Spleen (tissue), 11 donors: ENCODE results near the gene SLC13A4. TPM values are rescaled to one million over a fixed set of nuclear protein-coding genes. Genes with fewer than 3 reads are reported as not detected.
"Not testable (repeated sequence)": the region's sequence is repeated elsewhere in the genome, so short reads cannot be mapped to it uniquely, and the experiment has no call there.

Experiments used
- DNase-seq: peaks from one replicate; pipeline ENCODE4 v3.0.0-alpha.2; 2020
- H3K27ac ChIP-seq, 8 donors: fragments of 200-600 bp; sonication (generic) in 7 of 8; 1 replicate in 4 of 8; 2 replicates in 4 of 8; pipeline versions ENCODE4 v1.5.0 to v1.8.0; 2016 to 2021; ENCODE audit warnings: inconsistent platforms in 4 of 8, mild to moderate bottlenecking in 4 of 8, moderate library complexity in 1 of 8
- H3K27me3 ChIP-seq, 7 donors: fragments of 200-600 bp; sonication (generic) in 6 of 7; replicated peaks in 1 of 7; 1 replicate in 4 of 7; 2 replicates in 3 of 7; pipeline versions ENCODE4 v1.5.0 to v1.8.0; 2016 to 2021; ENCODE audit warnings: inconsistent platforms in 3 of 7, mild to moderate bottlenecking in 1 of 7
- H3K36me3 ChIP-seq, 6 donors: fragments of 200-600 bp; sonication (generic) in 5 of 6; 1 replicate in 4 of 6; 2 replicates in 2 of 6; pipeline versions ENCODE4 v1.5.0 to v1.8.0; 2016 to 2021; ENCODE audit warnings: inconsistent platforms in 2 of 6
- H3K4me1 ChIP-seq, 6 donors: fragments of 200-600 bp; sonication (generic) in 5 of 6; 1 replicate in 3 of 6; 2 replicates in 3 of 6; pipeline versions ENCODE4 v1.5.0 to v1.8.0; 2016 to 2021; ENCODE audit warnings: inconsistent platforms in 3 of 6
- H3K4me3 ChIP-seq, 8 donors: fragments of 200-600 bp; sonication (generic) in 7 of 8; 1 replicate in 4 of 8; 2 replicates in 4 of 8; pipeline versions ENCODE4 v1.5.0 to v1.8.0; 2016 to 2021; ENCODE audit warnings: inconsistent platforms in 4 of 8, mild to moderate bottlenecking in 4 of 8, moderate library complexity in 2 of 8
- H3K9me3 ChIP-seq, 8 donors: fragments of 200-600 bp; sonication (generic) in 7 of 8; 1 replicate in 4 of 8; 2 replicates in 4 of 8; pipeline versions ENCODE4 v1.5.0 to v1.8.0; 2016 to 2021; ENCODE audit warnings: inconsistent platforms in 4 of 8
- POLR2A ChIP-seq, 3 donors: fragments of 450-650 bp; IDR thresholded peaks; one replicate each; pipeline ENCODE4 v1.5.1; 2017; ENCODE audit warnings: antibody characterized with exemption in 3 of 3, mild to moderate bottlenecking in 1 of 3
- POLR2AphosphoS5 ChIP-seq, 3 donors: sonication (generic); formaldehyde crosslinking; IDR thresholded peaks; one replicate each; pipeline ENCODE4 v1.5.1; 2017; ENCODE audit warnings: antibody characterized with exemption in 3 of 3
- WGBS, 5 donors: extraction: QIAGEN DNeasy Blood & Tissue Kit in 3 of 5; methylation state at CpG; one replicate each; pipeline versions ENCODE4 v1.1.5 to v1.1.7; 2013 to 2018; 5-methylcytosine and 5-hydroxymethylcytosine counted together
- intact Hi-C: fragments of 100-400 bp; cut with DNase I; formaldehyde crosslinking; loops from one replicate; pipeline ENCODE4 v1.15.0; 2023; ENCODE audit warnings: low total_unique reads
- polyA plus RNA-seq, 3 donors: library from polyadenylated mRNA; stranded (reverse); fragments of 200-250 nt; gene quantifications; one replicate each; pipeline ENCODE4 v1.2.1, GENCODE V29; 2013
- total RNA-seq, 7 donors: library from RNA; depleted of rRNA in 3 of 7; stranded (reverse); fragments of >200 nt in 3 of 7; fragmentation: NEBNext Ultra II Directional in 4 of 7; extraction: Animal tissue kit (Norgen Biotek cat#: 25700) in 4 of 7; gene quantifications; one replicate each; pipeline versions ENCODE4 v1.1.0 to v1.2.1, GENCODE V29; 2016 to 2021
- TF ChIP-seq, protein P1 (sequence below), 11 experiments: fragments of 200-600 bp in 7 of 11; fragments of 450-650 bp in 4 of 11; sonication (generic) in 4 of 11; IDR thresholded peaks in 8 of 11; conservative IDR thresholded peaks in 3 of 11; 1 replicate in 7 of 11; 2 replicates in 4 of 11; pipeline versions ENCODE4 v1.4.0 to v1.8.0; 2016 to 2021; ENCODE audit warnings: antibody characterized with exemption in 11 of 11, inconsistent platforms in 4 of 11, mild to moderate bottlenecking in 1 of 11
- donor health status: healthy with polysubstance abuse.
- donor health status: DM: no; HTN: no; CAD: no; lungs with moderate emphysema.
- donor health status: DM: no; HTN: no; CAD: no.
- donor health status: Bipolar disorder and iron deficiency.
- donor health status: healthy.
- donor health status: DM: no; HTN: no; CAD: no.
- donor health status: DM: yes; HTN: yes; CAD: no.

Gene SLC13A4
- total and polyA plus RNA-seq, 10 donors, result 0.16 to 0.20 TPM; not detected in 8

DNA sequence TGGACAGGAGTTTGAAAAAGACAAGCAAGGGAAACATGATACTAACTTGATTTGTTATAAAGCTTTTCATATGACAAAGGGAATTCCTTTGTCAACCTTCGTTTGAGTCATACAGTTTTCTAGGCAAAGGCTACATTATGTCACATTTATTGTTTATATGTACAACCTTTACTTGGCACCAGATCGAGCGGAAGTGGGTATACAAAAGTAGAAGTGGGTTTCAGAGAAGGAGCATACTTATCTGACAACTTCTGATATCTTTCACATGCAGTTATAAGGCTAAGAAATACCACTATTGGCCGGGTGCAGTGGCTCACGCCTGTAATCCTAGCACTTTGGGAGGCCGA lies 54.7 kb downstream of the SLC13A4 start:
- H3K27ac ChIP-seq, result peak overlapping the region in 5 of 8 donors; percentile 13 to 39 (median 35)
- DNase-seq, result no peak
- no peaks in the 10 kb centered on the region for H3K9me3 ChIP-seq
- H3K27me3 ChIP-seq, result no peaks in the 10 kb centered on the region
- peaks cover 0 to 63% (median 19%) of the 10 kb centered on the region in 6 donors for H3K36me3 ChIP-seq
- 57 to 86% (median 76%) methylated on average over 6 of the region's 6 CpGs for WGBS, 5 donors
- TF ChIP-seq POLR2AphosphoS5 (IDR thresholded peaks at IDR 0.05) (no peak), POLR2A (IDR thresholded peaks at IDR 0.05) (no peak)
- TF ChIP-seq, protein P1, sequence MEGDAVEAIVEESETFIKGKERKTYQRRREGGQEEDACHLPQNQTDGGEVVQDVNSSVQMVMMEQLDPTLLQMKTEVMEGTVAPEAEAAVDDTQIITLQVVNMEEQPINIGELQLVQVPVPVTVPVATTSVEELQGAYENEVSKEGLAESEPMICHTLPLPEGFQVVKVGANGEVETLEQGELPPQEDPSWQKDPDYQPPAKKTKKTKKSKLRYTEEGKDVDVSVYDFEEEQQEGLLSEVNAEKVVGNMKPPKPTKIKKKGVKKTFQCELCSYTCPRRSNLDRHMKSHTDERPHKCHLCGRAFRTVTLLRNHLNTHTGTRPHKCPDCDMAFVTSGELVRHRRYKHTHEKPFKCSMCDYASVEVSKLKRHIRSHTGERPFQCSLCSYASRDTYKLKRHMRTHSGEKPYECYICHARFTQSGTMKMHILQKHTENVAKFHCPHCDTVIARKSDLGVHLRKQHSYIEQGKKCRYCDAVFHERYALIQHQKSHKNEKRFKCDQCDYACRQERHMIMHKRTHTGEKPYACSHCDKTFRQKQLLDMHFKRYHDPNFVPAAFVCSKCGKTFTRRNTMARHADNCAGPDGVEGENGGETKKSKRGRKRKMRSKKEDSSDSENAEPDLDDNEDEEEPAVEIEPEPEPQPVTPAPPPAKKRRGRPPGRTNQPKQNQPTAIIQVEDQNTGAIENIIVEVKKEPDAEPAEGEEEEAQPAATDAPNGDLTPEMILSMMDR (IDR thresholded peaks at IDR 0.05 in 8 of 11, conservative IDR thresholded peaks at IDR 0.05 in 3 of 11), result no peak
- H3K4me3 ChIP-seq, result no peak overlapping the region
- H3K4me1 ChIP-seq, result peaks cover 0 to 48% (median 8%) of the 10 kb centered on the region in 6 donors
- intact Hi-C loops, result loop anchor here (10.0 kb wide), 1 partner anchor 341 kb away; no protein-coding TSS in a partner anchor

DNA sequence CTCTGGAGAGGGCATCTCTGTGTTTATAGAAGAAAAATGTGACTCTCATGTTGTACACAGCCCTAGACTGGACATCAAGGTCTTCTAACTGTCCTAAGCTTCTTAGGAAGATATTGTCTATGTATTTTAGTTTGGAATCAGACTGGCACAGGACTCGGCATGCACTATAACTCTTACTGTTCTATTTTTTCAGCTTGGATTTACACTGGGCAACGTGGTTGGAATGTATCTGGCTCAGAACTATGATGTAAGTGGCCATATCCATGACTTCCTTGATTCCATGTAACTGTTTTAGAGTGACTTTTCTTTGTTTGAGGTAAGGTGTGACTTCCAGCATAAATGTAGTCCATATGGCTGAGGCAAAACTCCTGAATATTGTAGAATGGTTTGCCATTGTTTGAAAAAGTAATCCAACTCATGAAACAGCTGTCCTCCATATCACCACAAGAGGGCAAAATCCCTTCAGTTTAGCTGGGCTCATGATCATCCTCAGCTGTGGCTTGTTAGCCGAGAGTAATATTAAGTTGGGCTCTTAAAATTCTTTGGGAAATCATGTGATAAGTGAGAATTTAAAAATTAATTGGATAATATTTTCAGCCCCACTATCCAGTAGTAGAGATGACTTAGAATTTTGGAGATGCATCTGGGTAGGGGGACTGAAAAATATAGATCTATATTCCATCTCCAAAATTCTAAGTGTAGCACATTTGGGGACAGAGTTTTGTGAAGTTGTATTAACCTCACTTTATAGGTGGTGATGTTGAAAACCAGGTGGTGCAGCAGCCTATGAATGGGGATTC lies 55.2 kb downstream of the SLC13A4 start:
- Histone ChIP-seq H3K4me3 (no peak overlapping the region), H3K36me3 (peaks cover 0 to 58% (median 19%) of the 10 kb centered on the region in 6 donors), H3K9me3 (no peaks in the 10 kb centered on the region), H3K4me1 (peaks cover 0 to 48% (median 8%) of the 10 kb centered on the region in 6 donors), H3K27me3 (no peaks in the 10 kb centered on the region), H3K27ac (peak overlapping the region in 5 of 8 donors; percentile 13 to 39 (median 35))
- DNase-seq, result no peak
- WGBS, 5 donors, result 63 to 79% (median 70%) methylated on average over 3 of the region's 3 CpGs
- intact Hi-C loops, result loop anchor here (10.0 kb wide), 1 partner anchor 342 kb away; no protein-coding TSS in a partner anchor
- TF ChIP-seq POLR2AphosphoS5 (IDR thresholded peaks at IDR 0.05), result no peak
- TF ChIP-seq POLR2A (IDR thresholded peaks at IDR 0.05), result no peak
- TF ChIP-seq, protein P1 (IDR thresholded peaks at IDR 0.05 in 8 of 11, conservative IDR thresholded peaks at IDR 0.05 in 3 of 11), result peak in 10 of 11 experiments; percentile 22 to 71 (median 59)

DNA sequence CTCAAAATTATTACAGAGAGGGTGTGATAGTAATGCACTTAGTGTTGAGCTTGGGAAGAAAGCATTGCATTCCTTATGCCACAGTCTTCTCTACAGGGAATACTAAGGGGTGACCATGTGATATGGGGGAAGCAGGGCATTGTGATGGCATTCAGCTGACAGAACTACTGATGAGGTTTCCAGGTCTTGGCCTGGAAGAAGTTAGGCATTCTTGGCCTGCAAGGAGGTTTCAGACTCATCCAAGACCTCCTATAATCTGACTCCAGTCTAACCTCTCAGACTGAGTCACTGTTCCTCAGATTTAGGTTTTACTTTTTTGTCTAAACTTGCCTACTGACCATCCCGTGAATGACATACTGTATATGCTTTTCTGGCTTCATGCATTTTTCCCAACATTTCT lies 57.8 kb downstream of the SLC13A4 start:
- DNase-seq, result no peak
- Histone ChIP-seq H3K9me3 (no peaks in the 10 kb centered on the region), H3K27me3 (no peaks in the 10 kb centered on the region), H3K27ac (no peak overlapping the region), H3K4me3 (no peak overlapping the region), H3K36me3 (peaks cover 0 to 42% (median 9%) of the 10 kb centered on the region in 6 donors), H3K4me1 (peaks cover 0 to 72% (median 20%) of the 10 kb centered on the region in 6 donors)
- WGBS, 5 donors, result 62 to 86% (median 82%) methylated on average over 1 of the region's 1 CpG
- intact Hi-C loops, result loop anchor here (10.0 kb wide), 1 partner anchor 345 kb away; no protein-coding TSS in a partner anchor
- TF ChIP-seq POLR2A (IDR thresholded peaks at IDR 0.05) (no peak), POLR2AphosphoS5 (IDR thresholded peaks at IDR 0.05) (no peak)
- TF ChIP-seq, protein P1 (IDR thresholded peaks at IDR 0.05 in 8 of 11, conservative IDR thresholded peaks at IDR 0.05 in 3 of 11), result no peak

DNA sequence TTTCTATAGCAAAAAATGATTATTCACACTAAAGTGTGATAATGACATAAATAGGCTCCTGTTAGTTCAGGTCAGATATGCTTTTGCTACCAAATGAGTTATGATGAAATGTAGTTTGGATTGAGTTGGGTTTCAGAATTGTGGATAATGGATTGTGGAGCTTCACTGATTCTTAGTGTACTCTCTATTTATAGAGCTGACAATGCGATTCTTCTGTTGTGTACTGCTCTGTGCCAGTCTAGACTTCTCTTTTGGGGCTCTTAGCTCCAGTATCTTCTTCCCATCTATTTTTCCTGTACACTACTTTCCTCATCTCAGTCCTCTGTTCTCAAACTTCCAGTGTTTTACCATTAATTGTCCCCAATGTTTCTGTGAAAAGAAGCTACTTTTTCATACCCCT lies 58.2 kb downstream of the SLC13A4 start:
- H3K4me3 ChIP-seq, result no peak overlapping the region
- no peaks in the 10 kb centered on the region for H3K27me3 ChIP-seq
- peaks cover 0 to 76% (median 22%) of the 10 kb centered on the region in 6 donors for H3K4me1 ChIP-seq
- DNase-seq, result no peak
- H3K9me3 ChIP-seq, result no peaks in the 10 kb centered on the region
- 82 to 91% (median 87%) methylated on average over 1 of the region's 1 CpG for WGBS, 5 donors
- H3K27ac ChIP-seq, result no peak overlapping the region
- intact Hi-C loops, result loop anchor here (10.0 kb wide), 1 partner anchor 345 kb away; no protein-coding TSS in a partner anchor
- peaks cover 0 to 38% (median 8%) of the 10 kb centered on the region in 6 donors for H3K36me3 ChIP-seq
- TF ChIP-seq, protein P1 (IDR thresholded peaks at IDR 0.05 in 8 of 11, conservative IDR thresholded peaks at IDR 0.05 in 3 of 11), result no peak
- TF ChIP-seq POLR2A (IDR thresholded peaks at IDR 0.05) (no peak), POLR2AphosphoS5 (IDR thresholded peaks at IDR 0.05) (no peak)

DNA sequence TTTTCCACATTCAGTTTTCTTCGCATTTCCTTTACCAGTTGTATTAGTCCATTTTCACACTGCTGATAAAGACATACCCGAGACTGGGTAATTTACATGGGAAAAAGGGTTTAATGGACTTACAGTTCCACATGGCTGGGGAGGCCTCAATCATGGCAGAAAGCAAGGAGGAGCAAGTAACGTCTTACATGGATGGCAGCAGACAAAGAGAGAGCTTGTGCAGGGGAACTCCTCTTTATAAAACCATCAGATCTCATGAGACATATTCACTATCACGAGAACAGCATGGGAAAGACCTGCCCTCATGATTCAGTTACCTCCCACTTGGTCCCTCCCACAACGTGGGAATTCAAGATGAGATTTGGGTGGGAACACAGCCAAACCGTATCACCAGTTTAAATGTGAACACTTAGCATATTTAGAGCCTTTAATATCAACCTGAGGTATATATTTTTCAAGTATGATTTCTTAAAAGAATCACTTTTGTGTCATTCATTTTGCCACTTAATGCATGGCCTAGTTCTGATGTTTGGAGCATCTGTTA lies 59.1 kb downstream of the SLC13A4 start:
- H3K27me3 ChIP-seq, H3K9me3 ChIP-seq, intact Hi-C loops, DNase-seq, H3K27ac ChIP-seq, H3K4me3 ChIP-seq: not testable (repeated sequence)
- 63 to 77% (median 64%) methylated on average over 6 of the region's 6 CpGs for WGBS, 5 donors
- peaks cover 0 to 29% (median 4%) of the 10 kb centered on the region in 6 donors for H3K36me3 ChIP-seq
- peaks cover 2 to 81% (median 28%) of the 10 kb centered on the region in 6 donors for H3K4me1 ChIP-seq

DNA sequence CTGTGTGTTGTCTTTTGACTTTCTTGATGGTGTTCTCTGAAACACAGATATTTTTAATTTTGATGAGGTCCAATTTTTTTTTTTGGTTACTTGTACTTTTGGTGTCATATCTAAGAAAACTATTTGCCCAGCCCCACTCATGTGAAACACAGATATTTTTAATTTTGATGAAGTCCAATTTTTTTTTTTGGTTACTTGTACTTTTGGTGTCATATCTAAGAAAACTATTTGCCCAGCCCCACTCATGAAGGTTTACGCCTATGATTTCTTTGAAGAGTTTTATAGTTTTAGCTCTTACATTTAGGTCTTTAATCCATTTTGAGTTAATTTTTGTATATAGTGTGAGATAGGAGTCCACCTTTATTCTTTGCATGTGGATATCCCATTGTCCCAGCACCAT lies 60.4 kb downstream of the SLC13A4 start:
- DNase-seq, H3K27ac ChIP-seq, H3K4me3 ChIP-seq, H3K27me3 ChIP-seq, H3K9me3 ChIP-seq, intact Hi-C loops: not testable (repeated sequence)
- Histone ChIP-seq H3K4me1 (peaks cover 13 to 82% (median 39%) of the 10 kb centered on the region in 6 donors), H3K36me3 (peaks cover 0 to 21% (median 0%) of the 10 kb centered on the region in 6 donors)
- 90 to 100% (median 98%) methylated on average over 1 of the region's 1 CpG for WGBS, 5 donors
